Measurements from ENCODE around the gene METTL26. TPM values are rescaled to one million over a fixed set of nuclear protein-coding genes. Genes with fewer than 3 reads are reported as not detected.

METTL26 gene
- total RNA-seq, 2 experiments from 2014 or later, result 119 to 133 TPM

DNA sequence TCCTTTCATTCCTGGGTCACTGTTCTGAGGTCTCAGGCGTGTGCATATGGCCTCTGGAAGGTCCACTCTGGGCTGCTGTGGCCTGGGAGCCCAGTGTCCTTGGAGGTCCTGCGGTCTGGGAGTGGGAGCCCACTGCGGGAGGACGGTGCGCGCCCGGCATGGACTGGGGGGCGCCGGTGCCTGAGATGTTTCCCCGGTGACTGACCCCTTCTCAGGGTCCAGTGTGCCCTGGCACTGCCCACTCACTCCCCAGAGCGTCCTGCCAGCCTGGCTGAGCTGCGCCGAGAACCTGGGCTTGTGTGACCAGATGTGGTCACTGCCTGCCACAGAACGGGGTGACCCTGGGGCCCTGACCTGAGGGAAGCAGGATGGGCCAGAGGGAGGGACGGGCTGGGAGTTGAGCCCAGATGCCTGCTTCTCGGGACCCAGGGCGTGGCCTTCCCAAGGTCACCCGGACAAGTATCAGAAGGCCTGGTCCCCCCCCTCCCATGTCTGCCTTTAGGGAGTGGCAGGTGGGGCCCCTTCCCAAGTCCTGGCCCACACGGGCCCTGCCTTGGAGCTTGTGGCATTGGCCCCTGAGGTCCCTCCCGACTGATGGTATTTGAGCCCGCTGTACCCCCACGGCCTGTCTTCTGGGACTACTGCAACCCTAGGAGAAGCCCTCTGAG, 38.2 kb upstream of the METTL26 start:
- CTCF ChIA-PET, result no interaction called here
- no peak overlapping the region for H3K4me3 Mint-ChIP-seq

DNA sequence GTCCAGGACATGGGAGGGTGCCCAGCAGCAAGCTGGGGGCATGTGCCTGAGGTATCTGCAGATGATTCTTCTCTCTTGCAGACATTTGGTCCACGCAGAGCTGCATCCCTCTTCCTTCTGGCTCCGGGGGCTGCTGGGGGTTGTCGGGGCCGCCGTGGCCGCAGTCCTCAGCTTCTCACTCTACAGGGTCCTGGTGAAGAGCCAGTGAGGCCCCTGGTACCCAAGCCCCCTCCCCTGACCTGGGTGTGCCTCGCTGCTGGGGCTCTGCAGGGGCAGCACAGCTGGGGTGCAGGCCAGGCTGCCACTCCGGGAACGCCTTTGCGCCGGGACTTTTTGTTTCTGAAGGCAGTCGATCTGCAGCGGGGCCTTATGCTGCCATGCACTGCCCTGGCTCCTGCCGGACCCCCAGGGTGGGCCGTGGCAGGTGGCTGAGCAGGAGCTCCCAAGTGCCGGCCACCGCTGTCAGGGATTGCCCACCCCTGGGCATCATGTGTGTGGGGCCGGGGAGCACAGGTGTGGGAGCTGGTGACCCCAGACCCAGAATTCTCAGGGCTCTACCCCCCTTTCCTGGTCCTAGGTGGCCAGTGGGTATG, 37.4 kb upstream of the METTL26 start:
- H3K27me3 Mint-ChIP-seq, result peaks cover 7% of the 10 kb centered on the region
- H3K4me3 Mint-ChIP-seq, result no peak overlapping the region
- CTCF ChIA-PET, result no interaction called here
- peaks cover 7% of the 10 kb centered on the region for H3K4me1 Mint-ChIP-seq (ENCODE audit: low read depth)
- no peak overlapping the region for H3K27ac Mint-ChIP-seq
- intact Hi-C loops (cut with micrococcal nuclease), result no loop called here
- DNase-seq (no peak), ATAC-seq (no peak)
- TF ChIP-seq, protein P1, sequence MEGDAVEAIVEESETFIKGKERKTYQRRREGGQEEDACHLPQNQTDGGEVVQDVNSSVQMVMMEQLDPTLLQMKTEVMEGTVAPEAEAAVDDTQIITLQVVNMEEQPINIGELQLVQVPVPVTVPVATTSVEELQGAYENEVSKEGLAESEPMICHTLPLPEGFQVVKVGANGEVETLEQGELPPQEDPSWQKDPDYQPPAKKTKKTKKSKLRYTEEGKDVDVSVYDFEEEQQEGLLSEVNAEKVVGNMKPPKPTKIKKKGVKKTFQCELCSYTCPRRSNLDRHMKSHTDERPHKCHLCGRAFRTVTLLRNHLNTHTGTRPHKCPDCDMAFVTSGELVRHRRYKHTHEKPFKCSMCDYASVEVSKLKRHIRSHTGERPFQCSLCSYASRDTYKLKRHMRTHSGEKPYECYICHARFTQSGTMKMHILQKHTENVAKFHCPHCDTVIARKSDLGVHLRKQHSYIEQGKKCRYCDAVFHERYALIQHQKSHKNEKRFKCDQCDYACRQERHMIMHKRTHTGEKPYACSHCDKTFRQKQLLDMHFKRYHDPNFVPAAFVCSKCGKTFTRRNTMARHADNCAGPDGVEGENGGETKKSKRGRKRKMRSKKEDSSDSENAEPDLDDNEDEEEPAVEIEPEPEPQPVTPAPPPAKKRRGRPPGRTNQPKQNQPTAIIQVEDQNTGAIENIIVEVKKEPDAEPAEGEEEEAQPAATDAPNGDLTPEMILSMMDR (IDR thresholded peaks at IDR 0.05), result no peak
- POLR2A ChIA-PET, result interaction anchor here (0.8 to 1.5 kb wide), 2 partner anchors 9 to 16 kb away, joined by 3 to 5 read pairs; partner anchors contain the start of gene WDR24
- peaks cover 10% of the 10 kb centered on the region for H3K36me3 Mint-ChIP-seq (ENCODE audit: low read depth)
- no peaks in the 10 kb centered on the region for H3K9me3 Mint-ChIP-seq

More for the DNA sequence above, 38.2 kb upstream of the METTL26 start:
- no peak overlapping the region for H3K27ac Mint-ChIP-seq
- peaks cover 7% of the 10 kb centered on the region for H3K27me3 Mint-ChIP-seq
- H3K9me3 Mint-ChIP-seq, result no peaks in the 10 kb centered on the region
- TF ChIP-seq, protein P1 (IDR thresholded peaks at IDR 0.05), result no peak
- H3K4me1 Mint-ChIP-seq (ENCODE audit: low read depth), result peaks cover 11% of the 10 kb centered on the region
- ATAC-seq (no peak), DNase-seq (no peak)
- POLR2A ChIA-PET, result interaction anchor here (0.9 to 1.5 kb wide), 2 partner anchors 15 to 30 kb away, joined by 3 read pairs; partner anchors contain the start of gene WDR24
- intact Hi-C loops (cut with micrococcal nuclease), result no loop called here
- peaks cover 10% of the 10 kb centered on the region for H3K36me3 Mint-ChIP-seq (ENCODE audit: low read depth)

DNA sequence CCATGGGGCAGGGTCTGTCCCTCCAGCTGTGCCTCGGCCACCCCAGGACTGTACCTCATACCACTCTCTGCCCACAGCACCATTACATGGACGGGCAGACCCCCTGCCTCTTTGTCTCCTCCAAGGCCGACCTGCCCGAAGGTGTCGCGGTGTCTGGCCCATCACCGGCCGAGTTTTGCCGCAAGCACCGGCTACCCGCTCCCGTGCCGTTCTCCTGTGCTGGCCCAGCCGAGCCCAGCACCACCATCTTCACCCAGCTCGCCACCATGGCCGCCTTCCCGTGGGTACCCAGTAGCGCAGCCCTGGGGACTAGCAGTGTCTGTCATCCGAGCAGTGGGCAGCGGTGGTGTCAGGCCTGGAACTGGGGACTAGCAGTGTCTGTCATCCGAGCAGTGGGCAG, 36.7 kb upstream of the METTL26 start:
- Mint-ChIP-seq H3K36me3 (ENCODE audit: low read depth) (peaks cover 10% of the 10 kb centered on the region), H3K27ac (no peak overlapping the region), H3K27me3 (peaks cover 7% of the 10 kb centered on the region), H3K4me1 (ENCODE audit: low read depth) (peaks cover 7% of the 10 kb centered on the region), H3K4me3 (no peak overlapping the region), H3K9me3 (no peaks in the 10 kb centered on the region)
- CTCF ChIA-PET, result no interaction called here
- POLR2A ChIA-PET, result interaction anchor here (0.8 kb wide), 1 partner anchor 8 kb away, joined by 5 read pairs; no protein-coding TSS in a partner anchor
- TF ChIP-seq, protein P1 (IDR thresholded peaks at IDR 0.05), result no peak
- intact Hi-C loops (cut with micrococcal nuclease), result no loop called here
- DNase-seq (no peak), ATAC-seq (no peak)

- ATAC-seq (no peak), DNase-seq (no peak)
- Mint-ChIP-seq H3K4me3 (no peak overlapping the region), H3K4me1 (ENCODE audit: low read depth) (peaks cover 11% of the 10 kb centered on the region), H3K27ac (no peak overlapping the region), H3K27me3 (peaks cover 7% of the 10 kb centered on the region), H3K9me3 (no peaks in the 10 kb centered on the region), H3K36me3 (ENCODE audit: low read depth) (peaks cover 10% of the 10 kb centered on the region)
- TF ChIP-seq, protein P1 (IDR thresholded peaks at IDR 0.05), result no peak
- intact Hi-C loops (cut with micrococcal nuclease), result no loop called here
- POLR2A ChIA-PET, result interaction anchor here (1.2 kb wide), 1 partner anchor 21 kb away, joined by 4 read pairs; no protein-coding TSS in a partner anchor
- CTCF ChIA-PET, result no interaction called here
Observed at GRCh38 chr16:672371-672770, 36.3 kb upstream of the METTL26 start.
